Mucosa of descending colon (tissue), 3 donors: ENCODE data around the gene SLC10A7. TPM values are rescaled to one million over a fixed set of nuclear protein-coding genes. Genes with fewer than 3 reads are reported as not detected.

Source experiments
- ATAC-seq: fragments of 200-7000 bp; cut with Tn5 transposase; one replicate; pipeline ENCODE4 v1.9.1; 2020; ENCODE audit warnings: mild to moderate bottlenecking, moderate library complexity
- DNase-seq, 3 donors: peaks; one replicate each; pipeline ENCODE4 v3.0.0-alpha.2; 2020
- H3K36me3 ChIP-seq: fragments of 200-600 bp; one replicate; pipeline ENCODE4 v1.8.0; 2021; ENCODE audit warnings: low read depth, mild to moderate bottlenecking
- H3K4me1 ChIP-seq: fragments of 200-600 bp; one replicate; pipeline ENCODE4 v1.8.0; 2021; ENCODE audit warnings: low read depth, mild to moderate bottlenecking
- H3K4me3 ChIP-seq: fragments of 200-600 bp; one replicate; pipeline ENCODE4 v1.8.0; 2021; ENCODE audit warnings: mild to moderate bottlenecking
- H3K9me3 ChIP-seq: fragments of 200-600 bp; one replicate; pipeline ENCODE4 v1.8.0; 2021; ENCODE audit warnings: mild to moderate bottlenecking
- CTCF ChIP-seq: fragments of 200-600 bp; IDR thresholded peaks from one replicate; pipeline ENCODE4 v1.8.0; 2022; ENCODE audit warnings: antibody characterized with exemption, mild to moderate bottlenecking
- intact Hi-C, 2 donors: fragments of 100-400 bp; cut with DNase I in 1 of 2; cut with micrococcal nuclease in 1 of 2; formaldehyde crosslinking; loops; one replicate each; pipeline versions ENCODE4 v1.11.0 to v1.11.1; 2022; cut with DNase I, micrococcal nuclease
- total RNA-seq, 3 donors: library from RNA; stranded (reverse); fragmentation: NEBNext Ultra II Directional in 2 of 3; extraction: Animal tissue kit (Norgen Biotek cat#: 25700) in 2 of 3; gene quantifications; one replicate each; pipeline versions ENCODE4 v1.2.1 to v1.2.4, GENCODE V29; 2021 to 2023
- donor health status: DM: no; HTN: no; CAD: no; lungs with moderate emphysema.
- donor health status: DM: no; HTN: no; CAD: no.
- donor health status: DM: no; HTN: yes; CAD: no.

The SLC10A7 gene
- total RNA-seq, 3 donors from 2014 or later = 10.8 to 18.4 (median 18.1) TPM

- no peak for TF ChIP-seq CTCF
- intact Hi-C loops = no loop called here
- DNase-seq (peak in 1 of 3 donors; percentile 7), ATAC-seq (no peak)
- H3K4me3 ChIP-seq = no peak overlapping the region
- no peaks in the 10 kb centered on the region for H3K4me1 ChIP-seq
- no peaks in the 10 kb centered on the region for H3K9me3 ChIP-seq
- no peaks in the 10 kb centered on the region for H3K36me3 ChIP-seq
These were observed 23.4 kb upstream of the SLC10A7 start for GRCh38 chr4:146545102-146545501.

DNA sequence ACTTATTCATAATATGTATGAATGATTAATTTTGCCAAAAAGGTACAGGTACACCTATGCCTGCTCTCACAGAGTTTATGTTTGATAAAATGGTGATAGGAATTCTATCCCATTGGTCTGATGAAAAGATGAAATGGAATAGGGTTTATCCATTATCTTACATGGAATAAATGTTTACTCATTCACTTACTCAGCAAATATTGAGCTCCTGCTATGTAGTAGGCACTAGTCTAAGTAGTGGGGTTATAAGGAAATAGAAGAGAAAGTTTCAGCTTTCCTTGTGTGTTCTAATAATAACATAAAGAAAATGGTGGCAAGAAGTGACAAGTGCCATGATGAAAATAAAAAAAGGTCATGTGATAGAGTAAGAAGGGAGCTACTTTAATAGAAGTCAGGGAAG is 12.4 kb upstream of the SLC10A7 start:
- DNase-seq (no peak), ATAC-seq (no peak)
- H3K36me3 ChIP-seq = no peaks in the 10 kb centered on the region
- no peaks in the 10 kb centered on the region for H3K4me1 ChIP-seq
- intact Hi-C loops = no loop called here
- no peak for TF ChIP-seq CTCF
- no peak overlapping the region for H3K4me3 ChIP-seq
- H3K9me3 ChIP-seq = no peaks in the 10 kb centered on the region

DNA sequence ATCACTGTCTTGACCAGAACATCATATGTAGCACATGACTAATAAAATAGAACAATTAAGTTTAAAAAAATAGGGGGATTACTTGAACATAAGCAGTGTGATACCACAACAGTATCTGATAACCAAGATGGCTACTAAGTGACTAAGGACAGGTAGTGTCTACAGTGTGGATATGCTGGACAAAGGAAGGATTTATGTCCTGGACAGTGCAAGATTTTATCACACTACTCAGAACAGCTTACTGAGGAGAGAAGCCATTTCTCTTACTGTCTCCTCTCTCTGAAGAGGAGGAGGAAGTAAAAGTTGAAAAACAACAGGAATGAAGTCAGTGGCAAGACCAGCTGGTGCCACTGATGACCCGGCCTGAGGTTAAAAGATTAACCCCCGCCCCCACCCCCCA is 4.0 kb upstream of the SLC10A7 start:
- Histone ChIP-seq H3K4me1 (no peaks in the 10 kb centered on the region), H3K4me3 (no peak overlapping the region), H3K36me3 (no peaks in the 10 kb centered on the region), H3K9me3 (no peaks in the 10 kb centered on the region)
- intact Hi-C loops = no loop called here
- ATAC-seq (no peak), DNase-seq (no peak)
- TF ChIP-seq CTCF = no peak

GRCh38 chr4:146524663-146525062 is 2.9 kb upstream of the SLC10A7 start:
- no peaks in the 10 kb centered on the region for H3K36me3 ChIP-seq
- intact Hi-C loops = no loop called here
- no peak for ATAC-seq

DNA sequence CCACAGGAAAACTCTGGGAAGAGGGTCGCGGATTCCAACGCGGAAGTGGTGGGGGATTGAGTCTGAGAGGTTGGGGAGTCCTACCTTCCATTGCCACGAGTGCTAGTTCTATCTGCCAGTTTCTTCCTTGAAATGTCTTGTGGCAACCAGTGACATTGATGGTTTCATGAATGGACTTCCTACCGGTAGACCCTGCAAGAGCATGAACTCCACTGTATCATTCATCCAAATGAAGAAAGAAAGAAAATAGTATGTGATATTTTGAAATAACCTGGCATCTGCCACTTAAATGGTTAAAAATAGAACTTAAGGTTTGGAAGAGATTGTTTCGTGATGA is 1.1 kb upstream of the SLC10A7 start:
- Histone ChIP-seq H3K9me3 (no peaks in the 10 kb centered on the region), H3K36me3 (no peaks in the 10 kb centered on the region), H3K4me3 (peak overlapping the region; percentile 65), H3K4me1 (no peaks in the 10 kb centered on the region)
- DNase-seq = peak in 1 of 3 donors; percentile 24
- peak; percentile 11 for ATAC-seq
- intact Hi-C loops = no loop called here
- no peak for TF ChIP-seq CTCF

More at GRCh38 chr4:146524663-146525062, 2.9 kb upstream of the SLC10A7 start:
- no peak for TF ChIP-seq CTCF
- no peak overlapping the region for H3K4me3 ChIP-seq
- DNase-seq = no peak
- H3K9me3 ChIP-seq = no peaks in the 10 kb centered on the region
- no peaks in the 10 kb centered on the region for H3K4me1 ChIP-seq
